ENCODE measurements around the gene DCTD.
A peak's percentile ranks its signal among the peaks of the same experiment; 100 is the strongest.

The DCTD gene

GRCh38 chr4:182920676-182921075, 3.5 kb upstream of the DCTD start:
- no peak for DNase-seq
- Histone ChIP-seq H3K4me3 (ENCODE audit: low read depth, low read length) (no peak overlapping the region), H3K36me3 (replicated peaks) (no peaks in the 10 kb centered on the region), H3K27me3 (replicated peaks) (no peaks in the 10 kb centered on the region), H3K27ac (no peak overlapping the region)
- TF ChIP-seq CTCF (IDR thresholded peaks at IDR 0.05; ENCODE audit: low read depth, low read length, missing control alignments): no peak
- in situ Hi-C loops (cut with HindIII; ENCODE audit: low pct_ligation_motif_present, low sequenced_read_pairs): no loop called here

GRCh38 chr4:182918791-182919302, 1.7 kb upstream of the DCTD start:
- in situ Hi-C loops (cut with HindIII; ENCODE audit: low pct_ligation_motif_present, low sequenced_read_pairs): no loop called here
- Histone ChIP-seq H3K27ac (no peak overlapping the region), H3K27me3 (replicated peaks) (no peaks in the 10 kb centered on the region), H3K4me3 (ENCODE audit: low read depth, low read length) (no peak overlapping the region), H3K36me3 (replicated peaks) (peaks cover 15% of the 10 kb centered on the region)
- no peak for DNase-seq
- TF ChIP-seq CTCF (IDR thresholded peaks at IDR 0.05; ENCODE audit: low read depth, low read length, missing control alignments): no peak

- no peak for TF ChIP-seq CTCF (IDR thresholded peaks at IDR 0.05; ENCODE audit: low read depth, low read length, missing control alignments)
- Histone ChIP-seq H3K27ac (peak overlapping the region; percentile 94), H3K36me3 (replicated peaks) (peaks cover 21% of the 10 kb centered on the region), H3K27me3 (replicated peaks) (no peaks in the 10 kb centered on the region), H3K4me3 (ENCODE audit: low read depth, low read length) (peak overlapping the region; percentile 71)
- in situ Hi-C loops (cut with HindIII; ENCODE audit: low pct_ligation_motif_present, low sequenced_read_pairs): no loop called here
- no peak for DNase-seq
These were observed 940 bp upstream of the DCTD start for GRCh38 chr4:182918044-182918607.

GRCh38 chr4:182916483-182917181, 554 bp downstream of the DCTD start:
- Histone ChIP-seq H3K27me3 (replicated peaks) (no peaks in the 10 kb centered on the region), H3K4me3 (ENCODE audit: low read depth, low read length) (peak overlapping the region; percentile 71), H3K27ac (peak overlapping the region; percentile 94), H3K36me3 (replicated peaks) (peaks cover 32% of the 10 kb centered on the region)
- in situ Hi-C loops (cut with HindIII; ENCODE audit: low pct_ligation_motif_present, low sequenced_read_pairs): no loop called here
- peak; percentile 60 for DNase-seq
- TF ChIP-seq CTCF (IDR thresholded peaks at IDR 0.05; ENCODE audit: low read depth, low read length, missing control alignments): no peak

- TF ChIP-seq CTCF (IDR thresholded peaks at IDR 0.05; ENCODE audit: low read depth, low read length, missing control alignments): no peak
- no peak overlapping the region for H3K4me3 ChIP-seq (ENCODE audit: low read depth, low read length)
- DNase-seq: no peak
- peaks cover 45% of the 10 kb centered on the region for H3K36me3 ChIP-seq (replicated peaks)
- no peak overlapping the region for H3K27ac ChIP-seq
- in situ Hi-C loops (cut with HindIII; ENCODE audit: low pct_ligation_motif_present, low sequenced_read_pairs): no loop called here
- H3K27me3 ChIP-seq (replicated peaks): no peaks in the 10 kb centered on the region
These were observed 2.8 kb downstream of the DCTD start for GRCh38 chr4:182914357-182914756.
